Panc1 (cell line): ENCODE measurements around the gene ATAD2B.

ENCODE experiments used
- POLR2AphosphoS5 ChIP-seq: IDR thresholded peaks from 2 replicates; pipeline ENCODE4 v1.6.1; 2012; ENCODE audit warnings: mild to moderate bottlenecking, low read depth, low read length, moderate library complexity
- SIN3A ChIP-seq: IDR thresholded peaks from 2 replicates; pipeline ENCODE4 v1.6.1; 2012; ENCODE audit warnings: low read depth, mild to moderate bottlenecking, low read length, moderate library complexity, borderline replicate concordance; ENCODE audit not compliant: insufficient read depth

- TF ChIP-seq POLR2AphosphoS5 (no peak), SIN3A (no peak)
Observed at GRCh38 chr2:23791030-23791429, 135.9 kb downstream of the ATAD2B start.
